ENCODE data around the gene P2RY6. TPM values are rescaled to one million over a fixed set of nuclear protein-coding genes. Genes with fewer than 3 reads are reported as not detected.

The P2RY6 gene
- total and polyA plus RNA-seq, 2 of the 8 experiments (the other 6 are each of a cell fraction or from before 2014, with no cell fraction given), result 0.15 TPM; not detected in 1

DNA sequence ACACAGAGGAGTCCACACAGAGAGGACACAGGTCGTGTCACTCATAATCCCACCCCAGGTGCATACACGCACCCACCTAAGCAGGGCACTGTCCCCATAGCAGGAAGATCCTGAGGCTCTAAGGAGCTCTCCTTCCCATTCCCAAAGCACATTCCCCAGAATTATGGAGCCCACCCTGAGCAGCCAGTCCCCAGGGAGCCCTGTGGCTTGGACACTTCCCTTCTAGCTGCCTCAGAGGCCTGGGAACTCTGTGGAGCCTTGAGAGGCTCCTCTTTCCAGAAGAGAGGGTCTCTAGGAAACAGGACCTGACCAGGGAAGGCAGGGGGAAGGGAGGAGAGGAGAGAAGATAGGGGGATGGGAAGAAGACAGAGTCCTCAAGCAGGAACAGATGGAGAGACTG is 65.7 kb downstream of the P2RY6 start:
- Histone ChIP-seq H3K9ac (replicated peaks in 1 of 4; ENCODE audit: extremely low read depth in 1 of 4, low read depth in 3 of 4, low read length in 3 of 4) (no peak overlapping the region), H4K91ac (replicated peaks; ENCODE audit: insufficient read length, low read length) (no peak overlapping the region), H3K36me3 (ENCODE audit: control insufficient read depth in 2 of 4, insufficient read depth in 4 of 4, low read length in 3 of 4) (no peaks in the 10 kb centered on the region), H2AFZ (ENCODE audit: low read length) (no peak overlapping the region), H2BK12ac (ENCODE audit: low read depth, low read length) (no peak overlapping the region), H2BK5ac (ENCODE audit: low read depth, low read length) (no peak overlapping the region), H3K79me2 (ENCODE audit: control insufficient read depth in 1 of 2, insufficient read depth in 2 of 2, low read length in 2 of 2) (no peaks in the 10 kb centered on the region), H4K5ac (ENCODE audit: insufficient read length, low read depth, low read length) (no peak overlapping the region), H3K4me1 (replicated peaks in 1 of 4; ENCODE audit: control insufficient read depth in 3 of 4, insufficient read depth in 4 of 4, low read length in 3 of 4) (peaks cover 0 to 15% (median 11%) of the 10 kb centered on the region in 4 experiments; a peak in 6 of 7 replicates), H3K79me1 (ENCODE audit: low read depth, low read length) (no peaks in the 10 kb centered on the region), H3K9me3 (ENCODE audit: insufficient read depth in 2 of 2, low read depth in 1 of 2, low read length in 1 of 2) (no peaks in the 10 kb centered on the region), H4K20me1 (replicated peaks in 1 of 2; ENCODE audit: control insufficient read depth in 1 of 2, insufficient read depth in 2 of 2, low read length in 2 of 2) (peaks cover 32 to 42% of the 10 kb centered on the region in 2 experiments), H3K4me2 (ENCODE audit: insufficient read depth in 1 of 2, low read depth in 2 of 2, low read length in 2 of 2) (no peak overlapping the region), H3K27ac (ENCODE audit: low read depth, low read length) (no peak overlapping the region), H2BK15ac (ENCODE audit: low read length) (no peak overlapping the region), H2BK120ac (replicated peaks; ENCODE audit: low read depth, low read length) (no peak overlapping the region), H3K23ac (ENCODE audit: insufficient read length) (no peak overlapping the region), H2AK5ac (ENCODE audit: low read depth, low read length) (no peak overlapping the region), H3K4me3 (ENCODE audit: extremely low read depth in 1 of 4, insufficient read depth in 2 of 4, low read depth in 3 of 4, low read length in 4 of 4) (no peak overlapping the region), H2BK20ac (ENCODE audit: low read length) (no peak overlapping the region), H4K8ac (ENCODE audit: extremely low read depth, insufficient read depth, low read length) (no peak overlapping the region), H3K18ac (ENCODE audit: extremely low read depth, low read length) (no peak overlapping the region), H3K23me2 (ENCODE audit: low read depth, low read length) (peaks cover 3% of the 10 kb centered on the region), H3K4ac (replicated peaks; ENCODE audit: insufficient read length, low read depth, low read length) (no peak overlapping the region), H3K27me3 (replicated peaks in 1 of 4; ENCODE audit: control insufficient read depth in 3 of 4, extremely low read depth in 1 of 4, insufficient read depth in 3 of 4, low read length in 3 of 4) (peaks cover 27 to 75% (median 54%) of the 10 kb centered on the region in 4 experiments), H3K14ac (ENCODE audit: insufficient read length) (no peak overlapping the region), H3K56ac (replicated peaks; ENCODE audit: insufficient read length, low read depth, low read length) (no peak overlapping the region)
- CTCF ChIA-PET (ENCODE audit: partially characterized antibody), result interaction anchor here (6.6 to 35.5 kb wide), 4 partner anchors 21 to 47 kb away, joined by 113 to 1456 read pairs (median 251); partner anchors contain the start of genes ARHGEF17 and RELT
- TF ChIP-seq EZH2 (IDR thresholded peaks at IDR 0.05; ENCODE audit: low read depth, low read length, severe bottlenecking), result no peak
- FAIRE-seq (no peak), DNase-seq (ENCODE audit: low read depth in 1 of 2, low spot score in 2 of 2) (no peak)
- WGBS, 2 experiments (ENCODE audit: extremely low coverage in 1 of 2, insufficient coverage in 1 of 2, insufficient read length in 1 of 2, insufficient replicate concordance in 2 of 2, low coverage in 1 of 2, low lambda C conversion rate in 2 of 2, missing lambda C conversion rate in 1 of 2), result 88% methylated on average over 2 of the region's 2 CpGs; no CpG with 5 or more reads in 1 of the 2 experiments
- POLR2A ChIA-PET (ENCODE audit: partially characterized antibody), result interaction anchor here (1.1 to 4.9 kb wide), 3 partner anchors 10 to 35 kb away, joined by 3 to 29 read pairs (median 6); partner anchors contain the start of gene ARHGEF17

All from H1 (cell line).